ENCODE measurements around the gene TTC7B.

The TTC7B gene

DNA sequence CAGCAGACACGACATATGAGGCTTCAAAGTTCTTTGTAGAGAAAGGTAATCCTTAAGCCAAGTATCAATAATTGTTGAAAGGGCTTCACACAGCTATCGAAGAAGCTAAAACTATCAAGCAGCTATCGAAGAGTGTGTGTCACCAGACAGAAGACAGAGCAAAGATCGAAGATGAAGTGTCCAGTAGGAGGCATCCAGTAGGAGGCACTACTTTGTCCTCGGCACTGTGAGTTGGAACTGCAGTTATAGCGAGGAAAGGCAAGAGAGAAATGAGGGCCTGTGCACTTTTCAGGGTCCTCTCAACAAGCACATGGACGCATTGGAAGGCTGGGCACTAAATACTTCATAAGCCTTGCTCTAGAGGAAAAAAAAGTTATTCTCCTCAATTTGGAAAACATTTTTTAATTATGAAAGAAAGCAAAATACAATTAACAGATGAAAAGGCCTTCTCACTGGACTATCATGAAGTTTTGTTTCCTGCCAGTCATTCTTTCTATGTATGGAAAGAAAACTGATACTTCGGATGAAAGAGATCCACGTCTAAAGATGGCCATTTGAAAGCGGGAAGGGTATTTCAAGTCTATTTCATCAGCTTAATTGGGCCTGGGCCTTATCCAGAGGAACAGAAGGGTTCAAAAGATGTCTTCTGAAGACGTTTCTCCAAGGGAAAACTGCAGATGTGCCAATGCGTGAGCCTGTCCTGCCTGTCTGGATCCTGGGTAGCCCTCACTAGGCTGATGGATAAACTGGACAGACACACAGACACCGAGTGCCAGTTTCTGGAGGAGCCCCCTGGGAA, 244.9 kb downstream of the TTC7B start:
- FAIRE-seq, result no peak

- no peak for FAIRE-seq
These were observed 245.8 kb downstream of the TTC7B start for GRCh38 chr14:90570461-90570860.

DNA sequence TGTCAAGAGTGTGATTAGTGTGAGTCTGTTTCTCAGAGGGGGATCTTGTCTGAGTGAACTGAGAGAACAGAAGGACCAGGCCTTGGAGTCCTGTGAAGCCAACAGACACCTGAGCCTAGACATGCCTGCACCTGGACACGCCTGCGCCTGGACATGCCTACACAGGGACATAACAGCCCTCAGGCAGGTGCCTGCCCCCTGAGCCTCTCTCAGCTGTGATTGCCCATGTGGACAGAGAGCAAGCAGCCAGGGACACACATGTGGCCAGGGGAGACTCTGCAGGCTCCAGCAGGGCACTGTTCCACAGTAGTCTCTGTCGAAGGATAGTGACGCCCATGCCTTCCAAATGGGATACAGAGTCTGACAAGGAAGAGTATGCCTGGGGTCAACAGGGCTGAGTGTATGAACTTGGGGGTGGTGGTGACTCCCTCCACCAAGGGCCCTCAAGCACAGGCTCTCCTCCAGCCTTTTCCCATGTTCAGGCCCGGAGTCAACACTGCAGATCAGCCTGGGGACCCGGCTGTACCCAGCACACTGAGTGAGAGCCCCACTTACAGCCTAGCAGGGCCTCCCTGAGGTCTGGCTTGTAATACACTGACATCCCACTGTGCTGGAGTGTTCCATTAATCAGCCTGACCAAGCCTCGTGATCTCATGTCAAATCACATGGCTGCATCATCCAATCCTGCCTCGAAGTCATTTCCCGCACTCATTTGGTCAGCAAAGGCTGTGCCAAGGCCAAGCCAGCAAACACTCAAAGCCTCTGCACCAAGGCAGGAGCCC, 246.4 kb downstream of the TTC7B start:
- no peak for FAIRE-seq

GRCh38 chr14:90569201-90569600, 247.0 kb downstream of the TTC7B start:
- no peak for FAIRE-seq

DNA sequence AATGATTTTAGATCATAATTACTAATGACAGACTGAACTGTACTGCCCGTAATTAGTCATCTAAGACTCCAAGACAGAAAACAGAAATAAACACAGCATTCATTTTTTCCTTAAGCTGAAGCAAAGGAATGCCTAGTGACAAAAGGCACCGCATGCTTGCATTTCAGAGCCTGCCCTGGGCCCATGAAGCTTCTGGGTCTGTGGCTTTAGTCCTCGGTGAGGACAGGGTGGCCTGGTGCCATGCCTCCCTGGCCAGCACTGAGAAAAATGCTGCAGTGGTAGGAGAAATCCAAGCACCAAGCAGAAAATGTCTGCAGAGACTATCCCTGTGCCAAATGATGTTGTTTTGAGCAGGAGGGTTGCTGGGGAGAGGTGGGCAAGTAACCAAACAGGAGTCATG, 247.8 kb downstream of the TTC7B start:
- FAIRE-seq, result no peak

- no peak for FAIRE-seq
These were observed 248.2 kb downstream of the TTC7B start for GRCh38 chr14:90567991-90568390.

DNA sequence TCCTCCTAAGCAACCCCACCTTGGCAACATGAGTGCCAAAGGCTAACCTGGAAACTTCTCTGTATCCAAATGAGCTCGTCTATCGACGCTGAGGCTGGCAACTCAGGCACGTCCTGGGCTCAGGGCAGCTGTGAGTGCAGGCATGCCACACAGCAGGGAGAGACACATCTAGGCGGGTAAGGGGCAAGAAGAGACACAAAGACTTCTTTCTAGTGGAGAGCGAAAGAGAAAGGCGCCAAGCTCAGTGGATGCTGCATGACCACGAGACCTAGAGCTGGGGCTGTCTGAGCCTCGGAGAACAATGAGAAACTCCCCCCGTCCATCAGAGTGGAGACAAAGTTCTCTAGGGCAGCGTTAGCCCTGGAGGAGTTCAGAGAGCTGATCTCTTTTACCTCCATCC, 249.0 kb downstream of the TTC7B start:
- FAIRE-seq, result no peak

- FAIRE-seq, result no peak
These were observed 249.7 kb downstream of the TTC7B start for GRCh38 chr14:90566481-90566880.

- FAIRE-seq, result no peak
These were observed 251.7 kb downstream of the TTC7B start for GRCh38 chr14:90564496-90564895.

- no peak for FAIRE-seq
These were observed 253.6 kb downstream of the TTC7B start for GRCh38 chr14:90562652-90563051.

- no peak for FAIRE-seq
These were observed 254.3 kb downstream of the TTC7B start for GRCh38 chr14:90561920-90562319.

- no peak for FAIRE-seq
These were observed 255.2 kb downstream of the TTC7B start for GRCh38 chr14:90560991-90561390.

- no peak for FAIRE-seq
These were observed 255.7 kb downstream of the TTC7B start for GRCh38 chr14:90560558-90560957.

DNA sequence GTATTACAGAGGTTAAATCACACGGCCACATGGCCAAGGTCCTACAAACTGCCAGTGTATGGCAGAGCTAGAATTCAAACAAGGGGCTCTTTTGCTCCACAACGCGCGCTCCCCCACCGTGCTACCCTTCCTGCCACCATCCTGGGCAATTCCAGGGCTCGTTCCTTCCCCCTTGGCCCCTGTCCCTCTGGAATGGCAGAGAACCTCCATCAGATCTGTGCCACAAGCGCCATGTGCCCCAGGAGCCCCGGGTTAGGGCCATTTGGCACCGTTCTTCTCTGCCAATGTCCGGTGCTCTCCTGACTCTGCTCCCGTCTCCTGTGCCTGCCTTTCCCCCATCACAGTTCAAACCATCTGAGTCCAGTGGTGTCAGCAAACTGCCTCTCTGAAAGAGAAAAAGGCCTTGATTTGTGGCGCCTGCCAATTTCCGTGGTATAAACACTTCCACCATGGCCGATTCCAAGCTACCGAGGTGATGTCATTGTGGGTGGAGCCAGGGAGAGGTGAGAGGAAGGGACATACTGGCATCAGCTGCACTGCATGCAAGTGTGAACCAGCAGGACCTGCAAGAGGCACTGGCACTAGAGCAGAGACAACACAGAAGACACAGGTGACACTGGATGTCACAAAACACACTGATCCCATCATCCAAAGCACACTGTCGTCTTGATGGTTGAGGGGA, 256.3 kb downstream of the TTC7B start:
- no peak for FAIRE-seq

- no peak for FAIRE-seq
These were observed 257.1 kb downstream of the TTC7B start for GRCh38 chr14:90558983-90559590.

- FAIRE-seq, result no peak
These were observed 257.9 kb downstream of the TTC7B start for GRCh38 chr14:90558041-90558982.

GRCh38 chr14:90557516-90557915, 258.7 kb downstream of the TTC7B start:
- FAIRE-seq, result no peak

DNA sequence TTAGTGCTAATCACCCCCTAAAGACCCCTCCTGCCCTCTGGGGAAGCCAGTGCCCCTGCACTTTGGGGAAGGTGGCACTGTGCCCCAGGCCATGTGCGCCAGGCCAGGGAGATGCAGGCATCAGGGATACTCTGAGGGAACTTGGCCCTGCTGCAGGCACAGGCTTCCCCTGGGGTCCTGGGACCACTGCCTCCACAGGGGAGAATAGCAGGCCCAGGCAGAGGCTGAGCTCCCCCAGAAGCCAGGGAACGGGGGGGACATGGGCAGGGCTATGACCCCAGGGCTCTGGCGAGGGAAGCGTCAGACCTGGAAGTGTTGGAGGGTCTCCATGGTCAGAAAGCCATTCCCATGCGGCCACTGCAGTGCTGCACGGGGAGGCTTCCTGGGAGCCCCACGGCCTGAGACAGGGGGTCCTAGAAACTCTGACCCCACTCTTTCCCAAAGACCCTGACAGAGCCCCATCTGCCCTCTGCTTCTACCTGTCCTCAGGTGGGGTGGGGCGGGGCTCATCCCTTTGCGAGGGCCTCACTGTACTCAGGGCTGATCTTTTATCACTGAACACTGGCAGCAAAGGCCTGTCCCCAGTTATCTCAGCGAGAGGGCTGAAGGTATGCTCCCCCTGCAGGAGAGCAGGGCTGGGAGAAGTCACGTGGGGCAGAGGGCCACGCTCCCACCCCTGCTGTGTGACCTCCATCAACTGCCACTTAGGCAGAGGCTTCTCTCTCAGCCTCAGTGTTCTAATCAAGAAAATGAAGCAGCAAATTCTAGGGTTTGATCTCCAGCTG, 259.4 kb downstream of the TTC7B start:
- no peak for FAIRE-seq

GRCh38 chr14:90556012-90556477, 260.2 kb downstream of the TTC7B start:
- no peak for FAIRE-seq

GRCh38 chr14:90555126-90556011, 260.9 kb downstream of the TTC7B start:
- no peak for FAIRE-seq

Measured in endometrium (tissue), 2 donors.